GM18951 (cell line): ENCODE measurements around the gene NOXO1.

Source experiments
- POLR2A ChIP-seq: IDR thresholded peaks from 4 replicates; pipeline ENCODE4 v1.6.1; 2011; ENCODE audit warnings: mild to moderate bottlenecking; ENCODE audit not compliant: insufficient read length, insufficient read depth; ENCODE audit errors: extremely low read depth
- in situ Hi-C: fragments of 300-500 bp; cut with MboI; formaldehyde crosslinking; loops from one replicate; pipeline ENCODE4 v1.12.0; 2022; ENCODE audit warnings: low sequenced_read_pairs, mixed read lengths, inconsistent platforms; ENCODE audit not compliant: unreplicated experiment

The NOXO1 gene, protein sequence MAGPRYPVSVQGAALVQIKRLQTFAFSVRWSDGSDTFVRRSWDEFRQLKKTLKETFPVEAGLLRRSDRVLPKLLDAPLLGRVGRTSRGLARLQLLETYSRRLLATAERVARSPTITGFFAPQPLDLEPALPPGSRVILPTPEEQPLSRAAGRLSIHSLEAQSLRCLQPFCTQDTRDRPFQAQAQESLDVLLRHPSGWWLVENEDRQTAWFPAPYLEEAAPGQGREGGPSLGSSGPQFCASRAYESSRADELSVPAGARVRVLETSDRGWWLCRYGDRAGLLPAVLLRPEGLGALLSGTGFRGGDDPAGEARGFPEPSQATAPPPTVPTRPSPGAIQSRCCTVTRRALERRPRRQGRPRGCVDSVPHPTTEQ

DNA sequence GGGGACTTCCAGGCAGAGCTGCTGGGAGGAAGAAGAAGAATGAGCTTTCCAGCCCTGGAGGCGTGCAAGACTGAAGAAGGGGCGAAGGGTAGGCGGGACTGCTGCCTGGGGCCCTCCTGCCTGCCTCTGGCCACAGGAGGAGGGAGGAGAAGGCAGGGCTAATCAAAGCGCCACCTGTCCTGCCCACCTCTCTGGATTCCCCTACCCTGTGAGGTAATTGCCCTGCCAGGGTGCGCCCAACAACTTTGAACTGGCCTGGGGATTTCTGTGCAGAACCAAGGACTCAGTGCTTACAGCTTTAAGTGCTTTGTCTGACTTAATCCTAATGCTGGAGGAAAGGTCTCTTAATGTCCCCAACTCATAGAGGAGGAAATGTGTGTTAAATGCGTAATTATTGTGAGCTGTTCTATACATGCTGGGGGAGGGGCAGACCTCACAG is at the start of gene NOXO1:
NOXO1 (minus strand) TSS at position 72 of the 439 bp plus-strand sequence. CDS start 290 bp downstream, outside the sequence.
- in situ Hi-C loops: no loop called here
- TF ChIP-seq POLR2A: no peak

DNA sequence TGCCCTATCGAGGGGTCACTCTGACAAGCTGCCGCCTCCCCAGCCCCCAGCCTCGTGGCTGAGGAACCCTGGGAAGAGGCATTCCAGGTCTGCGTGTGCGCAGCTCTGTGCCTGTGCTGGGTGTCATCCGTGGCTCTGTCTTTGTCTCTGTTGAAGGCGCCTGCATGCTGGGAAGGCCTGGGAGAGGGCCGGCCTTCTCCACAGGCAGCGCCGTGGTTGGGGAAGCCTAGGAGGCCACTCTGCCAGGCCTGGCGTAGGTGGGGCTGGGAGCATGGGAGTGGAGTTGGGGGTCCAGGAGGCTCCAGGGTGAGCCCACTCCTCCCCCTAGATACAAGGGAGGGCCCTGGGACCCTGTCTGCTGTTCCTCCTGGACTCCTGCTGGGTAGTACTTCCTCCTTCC is 48.8 kb upstream of the NOXO1 start:
- in situ Hi-C loops: no loop called here
- TF ChIP-seq POLR2A: no peak

DNA sequence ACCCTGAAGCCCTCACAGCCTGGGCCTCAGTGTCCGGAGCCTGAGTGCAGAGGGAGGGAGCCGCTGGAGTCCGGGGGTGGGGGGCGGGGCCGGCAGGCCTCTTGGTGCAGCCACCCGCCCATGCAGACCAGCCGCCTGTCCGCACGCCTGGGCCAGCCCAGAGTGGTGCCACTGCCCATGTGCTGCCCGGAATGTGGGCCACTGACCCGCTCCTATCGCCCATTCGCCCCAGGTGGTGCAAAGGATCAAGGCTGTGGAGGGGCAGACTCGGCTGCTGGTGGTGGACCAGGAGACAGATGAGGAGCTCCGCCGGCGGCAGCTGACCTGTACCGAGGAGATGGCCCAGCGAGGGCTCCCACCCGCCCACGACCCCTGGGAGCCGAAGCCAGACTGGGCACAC is 48.1 kb upstream of the NOXO1 start:
- in situ Hi-C loops: no loop called here
- no peak for TF ChIP-seq POLR2A

DNA sequence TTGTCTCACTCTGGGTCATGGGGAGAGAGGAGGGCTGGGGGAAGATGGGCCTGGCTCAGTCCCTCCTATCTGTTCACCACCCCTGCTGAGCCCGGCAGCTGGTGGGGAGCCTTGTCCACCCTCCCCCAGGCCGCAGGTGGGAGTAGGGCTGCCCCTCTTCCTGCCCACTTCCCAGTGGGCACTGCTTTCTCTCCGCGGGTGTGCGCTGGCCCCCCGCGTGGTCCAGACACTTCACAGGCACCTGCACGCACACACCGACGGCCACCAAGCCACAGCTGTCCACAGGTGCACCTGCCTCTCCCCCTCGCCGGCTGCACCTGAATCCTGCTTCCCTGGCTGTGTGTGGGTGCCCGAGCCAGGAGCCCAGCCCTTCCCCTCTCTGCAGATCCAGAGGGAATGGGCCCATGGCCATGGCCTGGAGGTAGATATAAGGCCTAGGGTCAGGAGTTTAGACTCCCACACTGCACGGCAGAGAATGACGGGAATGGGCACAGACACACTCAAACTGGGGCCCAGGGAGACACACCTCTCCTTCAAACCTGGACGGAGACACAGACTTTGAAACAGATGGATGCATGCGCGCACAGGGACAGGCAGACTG is 47.5 kb upstream of the NOXO1 start:
- no peak for TF ChIP-seq POLR2A
- in situ Hi-C loops: no loop called here

DNA sequence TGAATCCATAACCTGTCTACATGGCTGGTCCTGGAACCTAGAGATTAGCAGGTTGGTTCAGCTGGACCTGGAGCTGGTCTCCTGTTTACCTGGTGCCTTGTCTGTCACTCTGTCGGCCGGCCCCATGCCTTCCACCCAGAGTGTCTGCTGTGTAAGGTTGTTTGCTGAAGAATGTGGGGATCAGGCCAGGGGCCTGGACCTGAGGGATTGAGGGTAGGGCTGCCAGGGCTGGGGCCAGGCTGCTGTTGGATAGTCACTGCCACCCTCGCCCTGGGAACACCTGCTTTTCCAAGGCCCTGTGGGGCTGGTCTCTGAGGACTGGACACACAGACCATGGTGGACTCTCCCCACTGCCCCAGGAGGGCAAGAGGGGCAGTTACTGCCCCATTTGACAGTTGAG is 46.9 kb upstream of the NOXO1 start:
- TF ChIP-seq POLR2A: no peak
- in situ Hi-C loops: no loop called here

DNA sequence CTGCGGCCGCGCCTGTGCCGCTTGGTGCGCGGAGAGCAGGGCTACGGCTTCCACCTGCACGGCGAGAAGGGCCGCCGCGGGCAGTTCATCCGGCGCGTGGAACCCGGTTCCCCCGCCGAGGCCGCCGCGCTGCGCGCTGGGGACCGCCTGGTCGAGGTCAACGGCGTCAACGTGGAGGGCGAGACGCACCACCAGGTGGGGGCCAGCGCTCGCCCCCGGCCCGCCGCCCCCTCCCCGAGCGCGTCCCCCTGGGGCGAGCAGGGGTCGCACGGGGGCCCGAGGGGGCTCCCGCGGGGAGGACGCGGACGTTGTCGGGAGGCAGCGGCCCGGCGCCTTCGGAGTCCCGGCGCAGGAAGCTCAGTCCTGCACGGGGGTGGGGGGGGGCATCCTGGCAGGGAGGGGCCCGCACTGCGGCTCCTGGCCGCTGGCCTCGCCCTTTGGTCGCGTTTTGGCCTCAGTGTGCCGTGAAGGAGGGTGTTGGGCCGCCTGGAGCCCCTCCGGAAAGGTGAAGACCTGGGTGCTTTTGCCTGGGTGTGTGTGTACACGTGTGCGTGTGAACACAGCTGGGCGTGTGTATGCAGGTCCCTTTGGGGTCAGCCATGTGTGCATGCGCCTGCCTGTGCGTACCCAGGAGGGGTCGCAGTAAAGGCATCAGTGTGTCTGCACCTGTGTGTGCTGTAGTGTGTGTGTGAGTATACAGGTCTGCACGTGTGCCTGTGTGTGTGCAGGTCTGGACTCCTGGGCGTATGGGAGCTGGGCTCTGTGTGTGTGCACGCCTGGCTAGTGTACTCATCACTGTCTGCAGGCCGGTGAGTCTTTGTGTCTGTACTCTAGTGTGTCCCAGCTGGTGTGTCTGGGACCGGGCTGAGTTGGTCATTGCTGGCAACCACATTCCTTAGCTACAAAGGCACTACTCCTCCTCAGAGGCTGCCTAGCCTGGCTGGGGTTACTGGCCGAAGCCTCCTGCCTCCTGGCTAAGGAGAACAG is 46.0 kb upstream of the NOXO1 start:
- in situ Hi-C loops: no loop called here
- TF ChIP-seq POLR2A: no peak

DNA sequence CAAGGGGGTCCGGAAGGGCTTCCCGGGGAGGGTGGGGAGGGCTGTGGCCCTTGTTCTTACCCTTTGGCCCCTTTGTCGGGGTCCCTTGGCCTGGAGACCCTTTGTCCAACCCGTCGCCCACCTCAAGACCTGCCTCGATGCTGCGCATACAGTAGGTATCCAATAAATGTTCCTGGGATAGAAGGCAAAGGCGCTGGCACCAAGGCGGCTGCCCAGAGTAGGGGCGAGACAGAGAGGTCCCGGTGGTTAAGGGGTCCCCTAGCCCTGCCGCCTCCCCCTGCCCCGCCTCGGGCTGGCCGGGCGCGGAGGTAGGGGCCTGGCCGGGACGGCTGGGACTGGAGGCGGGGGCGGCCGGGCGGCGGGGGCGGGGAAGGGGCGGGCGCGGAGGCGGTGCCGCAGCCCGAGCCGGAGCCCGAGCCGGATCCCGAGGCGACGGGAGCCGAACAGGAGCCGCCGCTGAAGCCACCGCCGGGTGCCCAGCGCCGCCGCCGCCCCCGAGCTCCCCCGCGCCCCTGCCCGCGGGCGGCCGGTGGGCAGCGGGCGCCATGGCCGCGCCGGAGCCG is 45.3 kb upstream of the NOXO1 start, which contains the start of gene NHERF2:
NHERF2 (plus strand) TSS at position 442 of the 563 bp plus-strand sequence; CDS start at position 546, 104 bp downstream.
- no peak for TF ChIP-seq POLR2A
- in situ Hi-C loops: no loop called here

DNA sequence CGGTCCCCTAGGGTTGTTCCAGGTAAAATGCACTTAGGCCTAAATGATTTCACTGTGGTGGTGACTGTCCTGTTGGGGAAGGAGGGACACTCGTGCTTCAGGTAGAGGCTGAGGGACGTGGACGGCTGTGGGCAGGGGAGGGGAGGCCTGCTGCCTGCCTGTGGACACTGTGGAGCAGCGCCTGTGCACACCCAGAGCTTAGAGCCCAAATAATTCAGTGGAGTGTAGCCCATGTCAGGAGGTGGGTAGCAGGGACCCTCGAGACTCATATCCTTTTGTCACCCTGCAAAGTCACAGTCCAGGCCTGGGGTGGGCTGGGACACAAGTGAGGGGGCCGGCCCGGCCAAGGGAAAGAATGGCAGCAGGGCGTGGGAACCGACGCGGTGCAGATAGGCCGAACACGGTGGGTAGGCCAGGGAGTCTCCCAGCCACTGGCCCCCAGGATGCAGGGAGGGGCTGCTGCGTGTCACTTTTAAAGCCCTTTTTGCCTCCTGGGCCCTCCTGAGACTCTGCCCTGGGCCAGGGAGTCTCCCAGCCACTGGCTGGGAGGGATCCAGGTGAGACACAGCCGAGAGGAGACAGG is 44.7 kb upstream of the NOXO1 start:
- in situ Hi-C loops: no loop called here
- TF ChIP-seq POLR2A: no peak

DNA sequence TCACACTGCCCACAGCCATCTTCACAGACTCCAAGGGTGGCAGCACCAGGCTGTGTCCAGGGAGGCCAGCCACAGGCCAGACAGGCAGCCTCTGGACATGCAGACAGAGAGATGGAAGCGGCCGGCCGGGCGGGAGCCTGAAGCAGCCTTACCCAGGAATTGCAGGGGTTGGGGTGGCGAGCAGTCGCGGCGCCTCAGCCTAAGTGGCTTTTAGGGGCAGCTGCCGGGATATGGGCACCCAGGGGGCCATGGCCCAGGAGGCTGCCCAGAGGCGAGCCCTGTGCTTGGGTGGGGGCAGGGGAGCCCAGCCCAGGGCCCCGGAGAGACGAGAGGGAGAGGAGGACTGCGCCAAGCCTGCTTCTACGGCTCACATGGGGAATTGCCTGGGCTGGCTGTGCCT is 44.0 kb upstream of the NOXO1 start:
- in situ Hi-C loops: no loop called here
- no peak for TF ChIP-seq POLR2A

DNA sequence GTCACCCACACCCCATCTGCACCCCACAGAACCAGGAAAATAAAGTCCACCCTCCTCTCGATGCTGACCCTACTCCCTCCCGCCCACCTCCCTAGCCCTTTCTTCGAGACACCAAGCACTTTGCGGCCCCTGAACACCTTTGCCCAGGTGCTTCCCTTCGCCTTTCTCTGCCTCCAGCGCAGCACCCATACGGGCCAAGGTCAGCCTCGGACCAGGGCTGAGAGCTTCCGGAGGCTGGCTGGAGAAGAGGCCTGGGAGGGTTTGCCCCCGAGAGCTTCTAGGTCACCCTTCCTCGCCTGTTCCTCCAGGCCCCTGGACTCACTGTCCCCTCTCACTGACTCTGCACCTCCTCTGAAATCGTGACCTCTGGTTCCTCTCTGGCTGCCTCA is 42.8 kb upstream of the NOXO1 start:
- in situ Hi-C loops: loop anchor here (5.0 kb wide), 1 partner anchor 118 kb away; no protein-coding TSS in a partner anchor
- no peak for TF ChIP-seq POLR2A

DNA sequence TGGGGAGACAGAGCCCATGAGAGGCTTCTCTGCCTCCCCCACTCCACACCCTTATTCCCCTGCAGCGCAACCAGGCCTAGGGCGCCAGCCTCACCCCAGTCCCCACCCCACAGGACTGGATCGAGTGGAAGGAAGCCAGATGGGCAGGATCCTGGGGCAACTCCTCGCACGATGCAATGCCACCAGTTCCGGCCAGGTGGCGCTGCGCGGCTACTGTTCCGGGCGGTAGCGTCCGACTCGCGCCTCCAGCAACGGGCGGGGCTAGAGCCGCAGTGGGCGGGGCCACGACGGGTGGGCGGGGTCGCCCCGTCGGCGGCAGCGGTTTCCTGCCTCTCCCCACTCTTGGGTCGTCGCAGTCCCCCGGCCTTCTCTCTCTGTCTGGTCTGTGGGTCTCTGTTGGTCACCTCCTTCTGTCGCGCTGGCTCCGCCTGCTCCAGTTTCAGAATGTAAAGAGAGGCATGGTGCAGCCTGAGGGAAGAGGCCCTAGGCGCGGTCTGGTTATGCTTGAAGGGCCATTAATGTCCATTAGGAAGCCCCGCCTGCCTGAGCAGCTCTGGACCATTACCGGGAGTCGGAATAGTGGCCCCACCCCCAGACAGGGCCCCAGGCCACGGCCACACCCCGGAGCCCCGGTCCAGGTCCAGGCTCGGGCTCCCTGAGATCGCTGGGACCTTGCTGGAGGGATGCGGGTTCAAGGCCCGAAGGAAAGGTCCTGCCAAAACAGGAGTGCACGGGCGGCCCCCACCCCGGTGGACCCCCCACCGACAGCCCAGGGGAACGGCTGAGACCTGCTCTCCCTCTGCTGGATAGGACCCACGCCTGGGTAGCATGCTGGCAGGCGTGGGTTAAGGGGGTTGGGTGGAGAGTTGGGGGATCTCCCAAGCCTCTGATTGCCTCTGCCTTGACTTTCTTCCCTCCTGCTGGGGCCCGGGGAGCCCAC is 42.1 kb upstream of the NOXO1 start:
- in situ Hi-C loops: loop anchor here (5.0 kb wide), 1 partner anchor 119 kb away; no protein-coding TSS in a partner anchor
- peak; percentile 38 for TF ChIP-seq POLR2A
